ENCODE measurements around the gene SMNDC1.

GRCh38 chr10:110354322-110354766 lies 49.6 kb upstream of the SMNDC1 start:
- TF ChIP-seq CTCF (IDR thresholded peaks at IDR 0.05) (peak; percentile 47 to 63 (median 48)), POLR2AphosphoS5 (IDR thresholded peaks at IDR 0.05) (peak in 1 of 2 donors; percentile 25)

Measured in esophagus muscularis mucosa (tissue), 3 donors.